GM20000 (cell line): ENCODE results near the gene AGAP1.

ENCODE experiments used
- DNase-seq: peaks from one replicate; pipeline ENCODE4 v3.0.0; 2012; ENCODE audit warnings: low spot score
- TF ChIP-seq, protein P1 (sequence below): IDR thresholded peaks from 2 replicates; pipeline ENCODE4 v1.5.1; 2012; ENCODE audit warnings: mild to moderate bottlenecking, control low read depth; ENCODE audit errors: extremely low read depth, missing control alignments

The AGAP1 gene

GRCh38 chr2:235983016-235983415 lies 489.2 kb downstream of the AGAP1 start:
- TF ChIP-seq, protein P1, sequence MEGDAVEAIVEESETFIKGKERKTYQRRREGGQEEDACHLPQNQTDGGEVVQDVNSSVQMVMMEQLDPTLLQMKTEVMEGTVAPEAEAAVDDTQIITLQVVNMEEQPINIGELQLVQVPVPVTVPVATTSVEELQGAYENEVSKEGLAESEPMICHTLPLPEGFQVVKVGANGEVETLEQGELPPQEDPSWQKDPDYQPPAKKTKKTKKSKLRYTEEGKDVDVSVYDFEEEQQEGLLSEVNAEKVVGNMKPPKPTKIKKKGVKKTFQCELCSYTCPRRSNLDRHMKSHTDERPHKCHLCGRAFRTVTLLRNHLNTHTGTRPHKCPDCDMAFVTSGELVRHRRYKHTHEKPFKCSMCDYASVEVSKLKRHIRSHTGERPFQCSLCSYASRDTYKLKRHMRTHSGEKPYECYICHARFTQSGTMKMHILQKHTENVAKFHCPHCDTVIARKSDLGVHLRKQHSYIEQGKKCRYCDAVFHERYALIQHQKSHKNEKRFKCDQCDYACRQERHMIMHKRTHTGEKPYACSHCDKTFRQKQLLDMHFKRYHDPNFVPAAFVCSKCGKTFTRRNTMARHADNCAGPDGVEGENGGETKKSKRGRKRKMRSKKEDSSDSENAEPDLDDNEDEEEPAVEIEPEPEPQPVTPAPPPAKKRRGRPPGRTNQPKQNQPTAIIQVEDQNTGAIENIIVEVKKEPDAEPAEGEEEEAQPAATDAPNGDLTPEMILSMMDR: no peak
- DNase-seq: no peak

- TF ChIP-seq, protein P1: no peak
- DNase-seq: no peak
These were observed 490.7 kb downstream of the AGAP1 start for GRCh38 chr2:235984552-235984951.

DNA sequence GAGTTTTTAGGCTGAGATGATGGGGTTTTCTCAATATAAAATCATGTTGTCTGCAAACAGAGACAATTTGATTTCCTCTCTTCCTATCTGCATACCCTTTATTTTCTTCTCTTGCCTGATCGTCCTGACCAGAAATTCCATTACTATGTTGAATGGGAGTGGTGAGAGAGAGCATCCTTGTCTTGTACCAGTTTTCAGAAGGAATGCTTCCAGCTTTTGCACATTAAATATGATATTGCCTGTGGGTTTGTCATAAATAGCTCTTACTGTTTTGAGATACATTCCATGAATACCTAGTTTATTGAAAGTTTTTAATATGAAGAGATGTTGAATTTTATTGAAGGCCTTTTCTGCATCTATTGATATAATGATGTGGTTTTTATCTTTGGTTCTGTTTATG lies 492.5 kb downstream of the AGAP1 start:
- DNase-seq: no peak
- TF ChIP-seq, protein P1: no peak

GRCh38 chr2:235988271-235989015 lies 494.6 kb downstream of the AGAP1 start:
- TF ChIP-seq, protein P1: no peak
- no peak for DNase-seq

GRCh38 chr2:235989591-235989990 lies 495.7 kb downstream of the AGAP1 start:
- DNase-seq: no peak
- TF ChIP-seq, protein P1: no peak

DNA sequence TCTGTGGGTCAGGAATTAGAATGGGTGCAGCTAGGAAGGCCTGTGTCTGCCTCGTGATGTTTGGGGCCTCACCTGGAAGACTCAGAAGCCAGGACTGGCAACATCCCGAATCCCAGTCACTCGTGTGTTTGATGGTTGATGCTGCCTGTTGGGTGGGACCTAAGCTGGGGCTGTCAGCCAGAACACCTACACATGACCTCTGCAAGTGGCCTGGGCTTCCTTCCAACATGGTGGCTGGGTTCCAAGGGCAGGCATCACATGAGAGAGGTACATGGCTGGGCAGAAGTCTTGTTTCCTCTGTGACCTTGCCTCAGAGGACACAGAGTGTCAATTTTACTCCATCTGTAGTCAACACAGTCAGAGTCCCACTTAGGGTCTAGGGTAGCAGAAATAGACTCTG lies 496.5 kb downstream of the AGAP1 start:
- DNase-seq: no peak
- TF ChIP-seq, protein P1: no peak

DNA sequence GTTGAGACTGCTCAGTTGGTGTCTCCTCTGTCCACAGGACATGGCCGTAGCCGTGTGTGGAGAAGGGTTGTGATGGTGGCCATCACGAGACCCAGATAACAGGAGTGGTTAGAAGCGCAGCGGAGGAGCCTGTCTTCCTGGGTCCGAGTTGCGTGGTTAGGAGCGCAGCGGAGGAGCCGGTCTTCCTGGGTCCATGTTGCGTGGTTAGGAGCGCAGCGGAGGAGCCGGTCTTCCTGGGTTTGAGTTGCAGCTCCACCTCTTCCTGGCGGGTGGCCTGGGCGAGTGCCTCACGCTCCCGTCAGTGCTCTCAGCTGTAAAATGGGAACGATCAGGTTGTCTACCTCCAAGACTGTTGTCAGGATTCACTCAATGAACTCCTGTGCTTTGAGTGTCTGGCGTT lies 498.2 kb downstream of the AGAP1 start:
- TF ChIP-seq, protein P1: no peak
- DNase-seq: no peak
